CD4-positive, alpha-beta T cell treated with Interleukin-17A for 1 hour (primary cell): ENCODE data around the gene CCDC78.

Source experiments
- DNase-seq: peaks from one replicate; pipeline ENCODE4 v3.0.0-alpha.2; 2020

The CCDC78 gene

GRCh38 chr16:677316-678190 is 48.7 kb downstream of the CCDC78 start:
- no peak for DNase-seq

- DNase-seq, result peak; percentile 55
Observed at GRCh38 chr16:676913-677312, 49.3 kb downstream of the CCDC78 start.

GRCh38 chr16:676565-676902 is 49.7 kb downstream of the CCDC78 start:
- DNase-seq, result no peak

- DNase-seq, result no peak
Observed at GRCh38 chr16:675884-676564, 50.2 kb downstream of the CCDC78 start.

- no peak for DNase-seq
Observed at GRCh38 chr16:674968-675883, 51.0 kb downstream of the CCDC78 start, which contains the start of gene RHBDL1. Gene RHBDL1, plus strand, starts transcription at chr16:675671. Its CDS starts 120 bp downstream, at chr16:675791.

- no peak for DNase-seq
Observed at GRCh38 chr16:674214-674881, 51.9 kb downstream of the CCDC78 start.

- DNase-seq, result no peak
Observed at GRCh38 chr16:673399-673991, 52.7 kb downstream of the CCDC78 start.

- DNase-seq, result no peak
Observed at GRCh38 chr16:672851-673250, 53.4 kb downstream of the CCDC78 start.
